ENCODE data around the gene CAPNS1. TPM values are rescaled to one million over a fixed set of nuclear protein-coding genes. Genes with fewer than 3 reads are reported as not detected.

Gene CAPNS1
- total and polyA plus RNA-seq, 2 of the 13 experiments (the other 11 are each of a cell fraction or from before 2014, with no cell fraction given) = 322 to 526 TPM

DNA sequence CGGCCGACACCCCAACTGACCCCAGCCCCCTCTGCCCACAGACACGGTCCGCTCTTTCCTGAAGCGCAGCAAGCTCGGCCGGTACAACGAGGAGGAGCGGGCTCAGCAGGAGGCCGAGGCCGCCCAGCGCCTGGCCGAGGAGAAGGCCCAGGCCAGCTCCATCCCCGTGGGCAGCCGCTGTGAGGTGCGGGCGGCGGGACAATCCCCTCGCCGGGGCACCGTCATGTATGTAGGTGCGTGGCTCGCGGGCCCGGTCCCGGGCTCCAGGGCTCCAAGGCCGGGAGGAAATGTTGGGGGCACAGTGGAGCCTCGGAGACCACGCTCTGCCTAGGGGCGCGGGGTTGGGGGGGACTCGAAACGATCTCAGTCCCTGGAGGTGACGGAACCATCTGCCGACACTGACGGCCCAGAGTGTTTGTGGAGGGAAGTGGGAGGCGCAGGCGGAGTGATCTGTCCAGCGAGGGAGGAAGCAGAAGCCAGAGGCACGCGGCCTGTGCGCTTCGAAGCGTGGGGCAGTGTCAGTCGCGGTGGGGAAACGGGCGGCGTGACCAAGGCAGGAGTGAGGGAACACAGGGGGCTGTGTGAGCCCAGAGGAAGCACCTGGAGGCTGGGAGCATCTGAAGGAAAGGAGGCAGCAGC lies 18.3 kb upstream of the CAPNS1 start (continued):
- TF ChIP-seq, protein P1, sequence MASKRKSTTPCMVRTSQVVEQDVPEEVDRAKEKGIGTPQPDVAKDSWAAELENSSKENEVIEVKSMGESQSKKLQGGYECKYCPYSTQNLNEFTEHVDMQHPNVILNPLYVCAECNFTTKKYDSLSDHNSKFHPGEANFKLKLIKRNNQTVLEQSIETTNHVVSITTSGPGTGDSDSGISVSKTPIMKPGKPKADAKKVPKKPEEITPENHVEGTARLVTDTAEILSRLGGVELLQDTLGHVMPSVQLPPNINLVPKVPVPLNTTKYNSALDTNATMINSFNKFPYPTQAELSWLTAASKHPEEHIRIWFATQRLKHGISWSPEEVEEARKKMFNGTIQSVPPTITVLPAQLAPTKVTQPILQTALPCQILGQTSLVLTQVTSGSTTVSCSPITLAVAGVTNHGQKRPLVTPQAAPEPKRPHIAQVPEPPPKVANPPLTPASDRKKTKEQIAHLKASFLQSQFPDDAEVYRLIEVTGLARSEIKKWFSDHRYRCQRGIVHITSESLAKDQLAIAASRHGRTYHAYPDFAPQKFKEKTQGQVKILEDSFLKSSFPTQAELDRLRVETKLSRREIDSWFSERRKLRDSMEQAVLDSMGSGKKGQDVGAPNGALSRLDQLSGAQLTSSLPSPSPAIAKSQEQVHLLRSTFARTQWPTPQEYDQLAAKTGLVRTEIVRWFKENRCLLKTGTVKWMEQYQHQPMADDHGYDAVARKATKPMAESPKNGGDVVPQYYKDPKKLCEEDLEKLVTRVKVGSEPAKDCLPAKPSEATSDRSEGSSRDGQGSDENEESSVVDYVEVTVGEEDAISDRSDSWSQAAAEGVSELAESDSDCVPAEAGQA (IDR thresholded peaks at IDR 0.05; ENCODE audit: low read depth) = no peak
- TF ChIP-seq, protein P1 (CRISPR knock-in tag; IDR thresholded peaks at IDR 0.05; ENCODE audit: borderline replicate concordance) = no peak
- TF ChIP-seq CENPX (CRISPR knock-in tag; IDR thresholded peaks at IDR 0.05) (no peak), ZNF350 (CRISPR knock-in tag; IDR thresholded peaks at IDR 0.05; ENCODE audit: borderline replicate concordance, low read depth) (no peak), ATF6 (CRISPR knock-in tag; conservative IDR thresholded peaks at IDR 0.05) (no peak), ZBTB3 (CRISPR knock-in tag; IDR thresholded peaks at IDR 0.05; ENCODE audit: borderline replicate concordance, low read depth) (no peak), SALL2 (CRISPR knock-in tag; IDR thresholded peaks at IDR 0.05) (no peak), ZNF274 (CRISPR knock-in tag; IDR thresholded peaks at IDR 0.05) (no peak), ZNF232 (CRISPR knock-in tag; IDR thresholded peaks at IDR 0.05; ENCODE audit: borderline replicate concordance) (no peak), ZNF24 (IDR thresholded peaks at IDR 0.05) (no peak), HNF1A (IDR thresholded peaks at IDR 0.05; ENCODE audit: low read depth) (no peak), HNF1A (CRISPR knock-in tag; IDR thresholded peaks at IDR 0.05; ENCODE audit: borderline replicate concordance) (no peak), ZNF382 (CRISPR knock-in tag; IDR thresholded peaks at IDR 0.05; ENCODE audit: borderline replicate concordance) (no peak), JUN (CRISPR knock-in tag; IDR thresholded peaks at IDR 0.05) (no peak), ZFAT (CRISPR knock-in tag; conservative IDR thresholded peaks at IDR 0.05) (no peak)
- TF ChIP-seq, protein P2, sequence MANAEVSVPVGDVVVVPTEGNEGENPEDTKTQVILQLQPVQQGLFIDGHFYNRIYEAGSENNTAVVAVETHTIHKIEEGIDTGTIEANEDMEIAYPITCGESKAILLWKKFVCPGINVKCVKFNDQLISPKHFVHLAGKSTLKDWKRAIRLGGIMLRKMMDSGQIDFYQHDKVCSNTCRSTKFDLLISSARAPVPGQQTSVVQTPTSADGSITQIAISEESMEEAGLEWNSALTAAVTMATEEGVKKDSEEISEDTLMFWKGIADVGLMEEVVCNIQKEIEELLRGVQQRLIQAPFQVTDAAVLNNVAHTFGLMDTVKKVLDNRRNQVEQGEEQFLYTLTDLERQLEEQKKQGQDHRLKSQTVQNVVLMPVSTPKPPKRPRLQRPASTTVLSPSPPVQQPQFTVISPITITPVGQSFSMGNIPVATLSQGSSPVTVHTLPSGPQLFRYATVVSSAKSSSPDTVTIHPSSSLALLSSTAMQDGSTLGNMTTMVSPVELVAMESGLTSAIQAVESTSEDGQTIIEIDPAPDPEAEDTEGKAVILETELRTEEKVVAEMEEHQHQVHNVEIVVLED (CRISPR knock-in tag; IDR thresholded peaks at IDR 0.05; ENCODE audit: borderline replicate concordance) = no peak

All from HepG2 (cell line).